Measurements from ENCODE around the gene HIGD1A. TPM values are rescaled to one million over a fixed set of nuclear protein-coding genes. Genes with fewer than 3 reads are reported as not detected.

The HIGD1A gene
- total RNA-seq, 2 experiments from 2014 or later = 60.4 to 75.8 TPM

DNA sequence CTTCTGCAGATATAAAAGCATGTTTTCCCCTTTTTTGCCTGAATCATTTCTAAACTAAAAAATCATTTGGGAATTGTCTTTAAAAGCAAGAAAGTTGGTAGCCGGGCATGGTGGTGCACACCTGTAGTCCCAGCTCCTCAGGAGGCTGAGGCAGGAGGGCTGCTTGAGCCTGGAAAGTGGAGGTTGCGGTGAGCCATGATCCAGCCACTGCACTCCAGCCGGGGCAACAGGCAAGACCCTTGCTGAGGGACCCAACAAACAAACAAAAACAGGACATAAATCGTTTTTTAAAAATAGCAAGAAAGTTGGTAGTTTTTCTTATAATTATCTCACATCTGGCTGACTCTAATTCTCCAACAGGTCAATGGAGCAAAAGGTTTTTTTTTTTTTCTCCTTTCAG is 2.5 kb downstream of the HIGD1A start:
- no peak overlapping the region for H3K27ac ChIP-seq (ENCODE audit: low read depth, low read length, poor library complexity, severe bottlenecking)
- intact Hi-C loops (cut with micrococcal nuclease; ENCODE audit: unreplicated experiment) = no loop called here
- peaks cover 8% of the 10 kb centered on the region; the same call in 1 of the 2 replicates for H4K20me1 ChIP-seq (ENCODE audit: insufficient read depth, low read length)
- no peaks in the 10 kb centered on the region for H3K9me2 ChIP-seq (ENCODE audit: insufficient read depth, low read length)
- ChIA-PET CTCF (ENCODE audit: unreplicated experiment) (no interaction called here), POLR2A (no interaction called here)
- H2AFZ ChIP-seq (ENCODE audit: low read length) = no peak overlapping the region
- H3K79me2 ChIP-seq (ENCODE audit: insufficient read depth, low read depth, low read length) = peaks cover 50% of the 10 kb centered on the region
- TF ChIP-seq, protein P1, sequence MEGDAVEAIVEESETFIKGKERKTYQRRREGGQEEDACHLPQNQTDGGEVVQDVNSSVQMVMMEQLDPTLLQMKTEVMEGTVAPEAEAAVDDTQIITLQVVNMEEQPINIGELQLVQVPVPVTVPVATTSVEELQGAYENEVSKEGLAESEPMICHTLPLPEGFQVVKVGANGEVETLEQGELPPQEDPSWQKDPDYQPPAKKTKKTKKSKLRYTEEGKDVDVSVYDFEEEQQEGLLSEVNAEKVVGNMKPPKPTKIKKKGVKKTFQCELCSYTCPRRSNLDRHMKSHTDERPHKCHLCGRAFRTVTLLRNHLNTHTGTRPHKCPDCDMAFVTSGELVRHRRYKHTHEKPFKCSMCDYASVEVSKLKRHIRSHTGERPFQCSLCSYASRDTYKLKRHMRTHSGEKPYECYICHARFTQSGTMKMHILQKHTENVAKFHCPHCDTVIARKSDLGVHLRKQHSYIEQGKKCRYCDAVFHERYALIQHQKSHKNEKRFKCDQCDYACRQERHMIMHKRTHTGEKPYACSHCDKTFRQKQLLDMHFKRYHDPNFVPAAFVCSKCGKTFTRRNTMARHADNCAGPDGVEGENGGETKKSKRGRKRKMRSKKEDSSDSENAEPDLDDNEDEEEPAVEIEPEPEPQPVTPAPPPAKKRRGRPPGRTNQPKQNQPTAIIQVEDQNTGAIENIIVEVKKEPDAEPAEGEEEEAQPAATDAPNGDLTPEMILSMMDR (conservative IDR thresholded peaks at IDR 0.05; ENCODE audit: low read length) = no peak
- no peak for TF ChIP-seq EZH2phosphoT487 (IDR thresholded peaks at IDR 0.05; ENCODE audit: borderline replicate concordance, low read depth, low read length)
- no peak for DNase-seq (ENCODE audit: low spot score)
- H3K4me3 ChIP-seq (ENCODE audit: low read depth, low read length, poor library complexity, severe bottlenecking) = no peak overlapping the region
- peak overlapping the region; percentile 96 for H3K4me2 ChIP-seq (ENCODE audit: low read length)
- no peaks in the 10 kb centered on the region for H3K9me3 ChIP-seq (ENCODE audit: low read length)
- BruUV-seq (replicated peaks) = no TSS peak
- H3K4me1 ChIP-seq (ENCODE audit: insufficient read depth, low read length, poor library complexity, severe bottlenecking) = peaks cover 26% of the 10 kb centered on the region
- H3K36me3 ChIP-seq (ENCODE audit: insufficient read depth, low read length) = peaks cover 34% of the 10 kb centered on the region

DNA sequence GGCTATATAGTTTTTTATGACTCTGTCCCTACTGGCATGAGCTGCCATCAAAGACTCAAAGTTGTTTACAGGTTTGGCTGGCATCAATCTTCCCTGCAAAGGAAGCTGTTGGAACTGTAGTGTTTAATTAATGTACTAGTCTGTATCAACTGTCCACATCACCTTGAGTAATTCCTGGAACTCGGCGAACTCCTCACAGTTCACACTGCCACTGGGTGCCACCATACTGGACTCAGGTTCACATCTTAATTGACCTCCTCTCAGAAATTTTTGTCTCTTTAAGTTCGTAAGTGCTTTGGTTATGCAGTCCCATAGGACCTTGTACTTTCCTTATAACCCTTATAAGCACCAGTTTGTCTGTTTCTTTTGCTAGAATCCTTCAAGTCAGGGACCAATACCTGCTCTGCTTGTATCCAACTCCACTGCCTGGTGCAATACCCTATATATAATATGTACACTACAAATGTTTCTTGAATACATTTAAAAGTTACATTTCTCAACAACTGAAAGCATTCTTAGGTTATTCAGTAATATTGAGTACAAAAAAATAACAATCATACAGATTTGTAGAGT is 3.2 kb downstream of the HIGD1A start:
- no peak for DNase-seq (ENCODE audit: low spot score)
- H3K9me3 ChIP-seq (ENCODE audit: low read length) = no peaks in the 10 kb centered on the region
- no TSS peak for BruUV-seq (replicated peaks)
- peaks cover 26% of the 10 kb centered on the region for H3K4me1 ChIP-seq (ENCODE audit: insufficient read depth, low read length, poor library complexity, severe bottlenecking)
- no peak overlapping the region for H3K4me3 ChIP-seq (ENCODE audit: low read depth, low read length, poor library complexity, severe bottlenecking)
- TF ChIP-seq, protein P1 (conservative IDR thresholded peaks at IDR 0.05; ENCODE audit: low read length) = no peak
- TF ChIP-seq EZH2phosphoT487 (IDR thresholded peaks at IDR 0.05; ENCODE audit: borderline replicate concordance, low read depth, low read length) = no peak
- peak overlapping the region; percentile 96 for H3K4me2 ChIP-seq (ENCODE audit: low read length)
- no peak overlapping the region for H2AFZ ChIP-seq (ENCODE audit: low read length)
- H3K36me3 ChIP-seq (ENCODE audit: insufficient read depth, low read length) = peaks cover 39% of the 10 kb centered on the region
- ChIA-PET POLR2A (interaction anchor here (0.6 kb wide), 1 partner anchor 22 kb away, joined by 3 read pairs; no protein-coding TSS in a partner anchor), CTCF (ENCODE audit: unreplicated experiment) (no interaction called here)
- intact Hi-C loops (cut with micrococcal nuclease; ENCODE audit: unreplicated experiment) = no loop called here
- H3K9me2 ChIP-seq (ENCODE audit: insufficient read depth, low read length) = no peaks in the 10 kb centered on the region
- peaks cover 8% of the 10 kb centered on the region; the same call in 1 of the 2 replicates for H4K20me1 ChIP-seq (ENCODE audit: insufficient read depth, low read length)
- peaks cover 54% of the 10 kb centered on the region for H3K79me2 ChIP-seq (ENCODE audit: insufficient read depth, low read depth, low read length)
- H3K27ac ChIP-seq (ENCODE audit: low read depth, low read length, poor library complexity, severe bottlenecking) = no peak overlapping the region

DNA sequence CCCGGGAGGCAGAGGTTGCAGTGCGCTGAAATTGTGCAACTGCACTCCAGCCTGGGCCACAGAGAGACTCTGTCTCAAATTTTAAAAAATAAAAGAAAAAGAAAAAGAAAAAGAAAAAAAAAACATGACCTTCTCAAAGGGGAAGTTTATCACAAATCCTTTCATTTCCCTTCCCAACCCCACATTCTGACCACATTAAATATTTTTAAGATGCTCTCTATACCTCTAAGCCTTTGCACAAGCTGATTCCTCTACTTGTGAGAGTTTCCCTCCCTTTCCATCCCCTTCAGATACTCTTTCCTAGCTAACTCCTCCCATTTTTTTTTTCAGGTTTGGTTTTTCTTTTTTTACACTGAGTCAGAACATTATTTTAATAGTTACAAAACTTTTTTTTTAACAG is 4.0 kb downstream of the HIGD1A start:
- Histone ChIP-seq H3K27ac (ENCODE audit: low read depth, low read length, poor library complexity, severe bottlenecking) (no peak overlapping the region), H3K36me3 (ENCODE audit: insufficient read depth, low read length) (peaks cover 47% of the 10 kb centered on the region), H3K4me3 (ENCODE audit: low read depth, low read length, poor library complexity, severe bottlenecking) (no peak overlapping the region), H3K9me3 (ENCODE audit: low read length) (no peaks in the 10 kb centered on the region), H2AFZ (ENCODE audit: low read length) (no peak overlapping the region), H3K4me1 (ENCODE audit: insufficient read depth, low read length, poor library complexity, severe bottlenecking) (peaks cover 24% of the 10 kb centered on the region), H3K4me2 (ENCODE audit: low read length) (no peak overlapping the region), H3K9me2 (ENCODE audit: insufficient read depth, low read length) (no peaks in the 10 kb centered on the region), H4K20me1 (ENCODE audit: insufficient read depth, low read length) (peaks cover 8% of the 10 kb centered on the region; the same call in 1 of the 2 replicates), H3K79me2 (ENCODE audit: insufficient read depth, low read depth, low read length) (peaks cover 63% of the 10 kb centered on the region)
- BruUV-seq (replicated peaks) = no TSS peak
- ChIA-PET POLR2A (interaction anchor here (0.7 kb wide), 2 partner anchors 9 to 367 kb away, joined by 5 to 6 read pairs; no protein-coding TSS in a partner anchor), CTCF (ENCODE audit: unreplicated experiment) (no interaction called here)
- TF ChIP-seq, protein P1 (conservative IDR thresholded peaks at IDR 0.05; ENCODE audit: low read length) = no peak
- no peak for TF ChIP-seq EZH2phosphoT487 (IDR thresholded peaks at IDR 0.05; ENCODE audit: borderline replicate concordance, low read depth, low read length)
- no peak for DNase-seq (ENCODE audit: low spot score)
- intact Hi-C loops (cut with micrococcal nuclease; ENCODE audit: unreplicated experiment) = no loop called here

All from OCI-LY7 (cell line).